HepG2 (cell line): ENCODE data around the gene OGA. TPM values are rescaled to one million over a fixed set of nuclear protein-coding genes. Genes with fewer than 3 reads are reported as not detected.

Experiments
- ATAC-seq: fragments of 200-7000 bp; cut with Tn5 transposase; 3 replicates; pipeline ENCODE4 v1.9.1; 2020; ENCODE audit warnings: mild to moderate bottlenecking, moderate library complexity
- Bru-seq: library from RNA; stranded (reverse); fragments of 400-500 nt; gene quantifications from one replicate; lab custom pipeline; 2021; lab: Mats Ljungman, UMichigan
- BruChase-seq, 2 experiments: library from RNA; stranded (reverse); fragments of 400-500 nt; gene quantifications; one replicate each; lab custom pipeline; 2021; lab: Mats Ljungman, UMichigan
- BruUV-seq: library from RNA; stranded (reverse); fragments of 400-500 nt; replicated peaks from 2 replicates; lab custom pipeline; 2021; lab: Mats Ljungman, UMichigan
- CTCF ChIA-PET: fragments of 300-600 bp; formaldehyde crosslinking; extraction: SDS; loops from one replicate; lab custom pipeline; 2021; ENCODE audit warnings: low total read pairs, inconsistent platforms, low intra/inter-chr PET ratio; lab: Yijun Ruan, JAX
- POLR2A ChIA-PET: fragments of 350-600 bp; sonication (Branson Sonifier 250); formaldehyde crosslinking; loops from one replicate; lab custom pipeline; 2020; ENCODE audit warnings: antibody characterized with exemption, inconsistent platforms; lab: Yijun Ruan, JAX
- DNase-seq: peaks from one replicate; pipeline ENCODE4 v3.0.0-alpha.2; 2015; ENCODE audit warnings: low spot score
- FAIRE-seq: peaks from 3 replicates; lab custom pipeline; 2011; peaks lifted over from hg19 to GRCh38; lab: Jason Lieb, UNC
- H2AFZ ChIP-seq: one replicate; pipeline ENCODE4 v1.6.1; 2011; ENCODE audit warnings: low read length, inconsistent platforms
- H3K27ac ChIP-seq: fragments of 300-600 bp; 3 replicates; pipeline ENCODE4 v1.8.0; 2011; ENCODE audit warnings: mixed run types, mild to moderate bottlenecking, mixed read lengths, low read length, inconsistent platforms; ENCODE audit not compliant: insufficient read depth; ENCODE audit errors: extremely low read length
- H3K27me3 ChIP-seq, 2 experiments: fragments of 200-600 bp in 1 of 2; 2 replicates in 1 of 2; 3 replicates in 1 of 2; pipeline versions ENCODE4 v1.6.0 to v1.8.0; 2011; ENCODE audit warnings: low read length in 2 of 2, mild to moderate bottlenecking in 2 of 2, moderate library complexity in 2 of 2, inconsistent platforms in 1 of 2; ENCODE audit not compliant: insufficient read depth in 2 of 2, control insufficient read depth in 1 of 2
- H3K36me3 ChIP-seq, 2 experiments: fragments of 200-600 bp in 1 of 2; replicated peaks in 1 of 2; 2 replicates in 1 of 2; 3 replicates in 1 of 2; pipeline versions ENCODE4 v1.5.1 to v1.8.0; 2011; ENCODE audit warnings: low read length in 2 of 2, inconsistent platforms in 1 of 2; ENCODE audit not compliant: insufficient read depth in 2 of 2, control insufficient read depth in 1 of 2
- H3K4me1 ChIP-seq: 2 replicates; pipeline ENCODE4 v1.5.1; 2012; ENCODE audit warnings: low read length, inconsistent platforms; ENCODE audit not compliant: insufficient read depth
- H3K4me2 ChIP-seq: 2 replicates; pipeline ENCODE4 v1.6.0; 2011; ENCODE audit warnings: low read depth, low read length, inconsistent platforms
- H3K4me3 ChIP-seq, 3 experiments: fragments of 200-600 bp in 1 of 3; sonication (generic), shearing (Covaris generic) in 1 of 3; replicated peaks in 1 of 3; 2 replicates each; pipeline ENCODE4 v1.5.1; 2011 to 2016; ENCODE audit warnings: low read length in 3 of 3, inconsistent platforms in 2 of 3, low read depth in 2 of 3, mild to moderate bottlenecking in 2 of 3, control low read depth in 1 of 3, mixed read lengths in 1 of 3; ENCODE audit not compliant: insufficient read depth in 1 of 3
- H3K79me2 ChIP-seq: one replicate; pipeline ENCODE4 v1.6.1; 2011; ENCODE audit warnings: low read length, inconsistent platforms; ENCODE audit not compliant: insufficient read depth
- H3K9ac ChIP-seq: 2 replicates; pipeline ENCODE4 v1.6.0; 2011; ENCODE audit warnings: mild to moderate bottlenecking, low read depth, low read length, inconsistent platforms; ENCODE audit not compliant: insufficient read depth
- H3K9me3 ChIP-seq: 2 replicates; pipeline ENCODE4 v1.5.1; 2012; ENCODE audit warnings: mild to moderate bottlenecking, low read length
- H4K20me1 ChIP-seq: 2 replicates; pipeline ENCODE4 v1.6.0; 2011; ENCODE audit warnings: inconsistent platforms, mild to moderate bottlenecking, low read length, moderate library complexity; ENCODE audit not compliant: insufficient read depth
- CCAR2 ChIP-seq: fragments of 200-400 bp; formaldehyde crosslinking; optimal IDR thresholded peaks from 2 replicates; pipeline ENCODE3; 2018; ENCODE audit warnings: low read depth, mild to moderate bottlenecking, low read length, moderate library complexity
- MBNL3 ChIP-seq: fragments of 250-450 bp; sonication (Bioruptor Pico); conservative IDR thresholded peaks from 2 replicates; pipeline ENCODE4 v1.8.0; 2022; ENCODE audit warnings: mild to moderate bottlenecking, inconsistent platforms
- RFX3 ChIP-seq: IDR thresholded peaks from 2 replicates; pipeline ENCODE4 v1.6.1; 2016; ENCODE audit warnings: missing biosample characterization, missing genetic modification reagents
- YY1 ChIP-seq: IDR thresholded peaks from 2 replicates; pipeline ENCODE4 v1.6.1; 2011; ENCODE audit warnings: low read length, low read depth, moderate library complexity, mild to moderate bottlenecking; ENCODE audit not compliant: insufficient read depth, insufficient replicate concordance
- ZBTB7B ChIP-seq: sonication (generic); formaldehyde crosslinking; IDR thresholded peaks from 2 replicates; pipeline ENCODE4 v1.4.0; 2020; ENCODE audit warnings: missing genetic modification reagents
- WGBS: methylation state at CpG from one replicate; pipeline ENCODE4 v1.1.6; 2017; ENCODE audit warnings: low lambda C conversion rate; 5-methylcytosine and 5-hydroxymethylcytosine counted together
- in situ Hi-C: cut with HindIII; loops from 2 replicates; pipeline ENCODE4 v1.10.0; 2017; ENCODE audit warnings: low pct_unique_long_range_greater_than_20kb; ENCODE audit not compliant: extremely low pct_ligation_motif_present
- intact Hi-C: fragments of 100-400 bp; cut with micrococcal nuclease; formaldehyde crosslinking; loops from one replicate; pipeline ENCODE4 v1.10.0; 2022; ENCODE audit not compliant: unreplicated experiment
- long read RNA-seq, 2 experiments: library from RNA in 1 of 2; library from polyadenylated mRNA in 1 of 2; stranded (forward) in 1 of 2; unstranded in 1 of 2; transcript quantifications; one replicate each; pipeline ENCODE4 v2.0.0, GENCODE V29; 2019 to 2022
- polyA minus RNA-seq, 3 experiments: library from RNA; depleted of rRNA, polyadenylated mRNA; stranded (reverse); fragments of >200 nt; gene quantifications; 2 replicates each; pipeline ENCODE4 v1.2.3, GENCODE V29; 2011; ENCODE audit warnings: low replicate concordance in 1 of 3
- polyA plus RNA-seq, 8 experiments: library from polyadenylated mRNA; depleted of rRNA in 3 of 8; stranded (reverse) in 7 of 8; unstranded in 1 of 8; fragments of >200 nt; fragmentation: Illumina TruSeq in 4 of 8; extraction: Trizol in 4 of 8; gene quantifications; 2 replicates each; pipeline versions ENCODE4 v1.2.1 to v1.2.3, GENCODE V29; 2011 to 2016; ENCODE audit warnings: low read depth in 4 of 8, missing spikeins in 1 of 8, mixed read lengths in 1 of 8; ENCODE audit not compliant: insufficient read depth in 1 of 8
- total RNA-seq, 5 experiments: library from RNA; depleted of rRNA; stranded (reverse); fragments of >200 nt; fragmentation: Illumina TruSeq; extraction: Trizol; gene quantifications; 2 replicates each; pipeline ENCODE4 v1.2.3, GENCODE V29; 2016; ENCODE audit warnings: low read depth in 1 of 5
- TF ChIP-seq, protein P1 (sequence below): IDR thresholded peaks from 2 replicates; pipeline ENCODE4 v1.6.1; 2016; ENCODE audit warnings: missing compliant biosample characterization, missing genetic modification reagents, borderline replicate concordance
- TF ChIP-seq, protein P2 (sequence below): sonication (generic); formaldehyde crosslinking; IDR thresholded peaks from 2 replicates; pipeline ENCODE4 v1.5.1; 2020; ENCODE audit warnings: mild to moderate bottlenecking, moderate library complexity, missing genetic modification reagents
- TF ChIP-seq, protein P3 (sequence below): sonication (generic); formaldehyde crosslinking; IDR thresholded peaks from 2 replicates; pipeline ENCODE4 v1.4.0; 2020; ENCODE audit warnings: missing genetic modification reagents

OGA gene
- 33.2 and 36.5 TPM in 2 replicates for total RNA-seq (2016; rRNA removed; fragmentation: Illumina TruSeq; extraction: Trizol)
- 23.2 and 27.7 TPM in 2 replicates for total RNA-seq (2016; cell fraction: cytosol; rRNA removed; fragmentation: Illumina TruSeq; extraction: Trizol; ENCODE audit: low read depth)
- 30.6 and 34.0 TPM in 2 replicates for total RNA-seq (2016; cell fraction: insoluble cytoplasmic fraction; rRNA removed; fragmentation: Illumina TruSeq; extraction: Trizol)
- total RNA-seq (2016; cell fraction: membrane; rRNA removed; fragmentation: Illumina TruSeq; extraction: Trizol), result 23.7 and 29.9 TPM in 2 replicates
- total RNA-seq (2016; cell fraction: nucleus; rRNA removed; fragmentation: Illumina TruSeq; extraction: Trizol), result 50.1 and 59.4 TPM in 2 replicates
- polyA plus RNA-seq (2011; rRNA removed), result 35.5 and 39.8 TPM in 2 replicates
- polyA plus RNA-seq (2011; cell fraction: cytosol; rRNA removed), result 7.7 and 10.8 TPM in 2 replicates
- 66.7 and 69.3 TPM in 2 replicates for polyA plus RNA-seq (2011; cell fraction: nucleus; rRNA removed)
- 35.2 and 48.0 TPM in 2 replicates for polyA plus RNA-seq (2012)
- 1.0 and 1.1 TPM in 2 replicates for polyA plus RNA-seq (2016; cell fraction: cytosol; fragmentation: Illumina TruSeq; extraction: Trizol; ENCODE audit: low read depth)
- 24.3 and 27.7 TPM in 2 replicates for polyA plus RNA-seq (2016; cell fraction: insoluble cytoplasmic fraction; fragmentation: Illumina TruSeq; extraction: Trizol; ENCODE audit: low read depth)
- polyA plus RNA-seq (2016; cell fraction: membrane; fragmentation: Illumina TruSeq; extraction: Trizol; ENCODE audit: low read depth), result 2.9 and 3.6 TPM in 2 replicates
- polyA plus RNA-seq (2016; cell fraction: nucleus; fragmentation: Illumina TruSeq; extraction: Trizol; ENCODE audit: insufficient read depth, low read depth), result 105 and 122 TPM in 2 replicates
- 18.7 and 34.4 TPM in 2 replicates for polyA minus RNA-seq (2011; rRNA and poly(A)+ RNA removed; ENCODE audit: low replicate concordance)
- polyA minus RNA-seq (2011; cell fraction: cytosol; rRNA and poly(A)+ RNA removed), result 18.9 and 20.4 TPM in 2 replicates
- 91.7 and 107 TPM in 2 replicates for polyA minus RNA-seq (2011; cell fraction: nucleus; rRNA and poly(A)+ RNA removed)
- Bru-seq, nascent RNA, result percentile 91 among the genes with signal in this experiment
- BruChase-seq, experiment 1, labeled RNA remaining after a 6-hour chase, result percentile 96 among the genes with signal in this experiment
- BruChase-seq, experiment 2, labeled RNA remaining after a 2-hour chase, result percentile 96 among the genes with signal in this experiment
- long read RNA-seq, experiment 1, partial matches to known transcripts, result 1 of 3 reads
- long read RNA-seq, experiment 1, other reads (novel, unspliced or antisense), result 2 of 3 reads
- long read RNA-seq, experiment 2, full-length matches to known transcripts, result 7 of 44 reads
- long read RNA-seq, experiment 2, partial matches to known transcripts, result 6 of 44 reads
- long read RNA-seq, experiment 2, other reads (novel, unspliced or antisense), result 31 of 44 reads

DNA sequence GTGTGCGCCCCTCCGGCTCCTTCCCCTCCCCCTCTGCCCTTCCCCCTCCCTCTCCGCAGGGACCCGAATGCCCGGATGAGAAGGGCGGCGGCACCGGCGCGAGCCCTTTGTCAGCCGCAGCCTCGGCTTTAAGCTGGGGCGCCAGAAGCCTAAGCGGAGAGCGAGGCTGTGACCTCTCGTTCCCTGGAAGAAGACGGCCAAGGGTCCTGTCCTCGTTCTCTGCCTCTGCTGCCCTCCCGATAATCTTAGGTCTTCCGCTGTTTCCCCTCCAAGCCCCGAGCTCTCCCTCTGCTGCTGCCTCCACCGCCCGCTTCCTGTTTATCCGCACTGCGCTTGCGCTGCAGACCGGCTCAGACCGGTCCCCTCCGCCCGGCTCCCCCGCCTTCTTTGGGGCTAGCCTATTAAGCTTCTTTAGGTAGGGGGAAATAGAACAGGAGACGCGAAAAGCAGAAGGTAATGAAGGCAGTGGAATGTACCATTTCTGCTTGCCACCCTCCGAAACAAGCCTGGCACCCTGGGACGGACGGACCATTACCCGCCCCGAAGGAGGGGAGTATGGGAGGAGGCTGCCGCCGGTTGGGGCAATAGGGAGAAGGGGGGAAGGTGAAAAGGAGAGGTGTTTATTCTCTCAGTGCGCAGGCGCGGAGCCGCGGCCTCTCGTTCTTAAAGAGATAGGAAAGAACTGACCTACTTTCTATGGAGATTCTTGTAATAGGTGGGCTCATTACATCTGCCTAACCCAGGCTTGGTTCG is at the start of gene OGA:
Gene OGA (minus strand): TSS at position 326 of the 753 bp plus-strand sequence. CDS start 422 bp downstream, outside the sequence.
- Histone ChIP-seq H3K79me2 (peaks cover 60% of the 10 kb centered on the region), H4K20me1 (peaks cover 41% of the 10 kb centered on the region), H2AFZ (peak within 1 kb of the TSS; percentile 83), H3K4me1 (peaks cover 38% of the 10 kb centered on the region), H3K36me3 (no peaks in the 10 kb centered on the region; a peak in 1 of 5 replicates), H3K9ac (peak within 1 kb of the TSS; percentile 87), H3K4me2 (peak within 1 kb of the TSS; percentile 94), H3K9me3 (no peaks in the 10 kb centered on the region), H3K27me3 (no peaks in the 10 kb centered on the region; a peak in 1 of 5 replicates), H3K4me3 (peak within 1 kb of the TSS; percentile 81 to 95 (median 89)), H3K27ac (peak within 1 kb of the TSS; percentile 91)
- no TSS peak for BruUV-seq
- FAIRE-seq (peak; percentile 98), ATAC-seq (peak; percentile 90), DNase-seq (peak; percentile 99)
- WGBS, result under 1% methylated on average over 46 of the region's 47 CpGs
- ChIA-PET CTCF (no interaction called here), POLR2A (interaction anchor here (0.7 to 2.3 kb wide), 14 partner anchors 14 to 755 kb away, joined by 3 to 17 read pairs (median 3); partner anchors contain the start of gene NPM3)
- in situ Hi-C loops (no loop called here), intact Hi-C loops (loop anchor here (2.0 to 10.0 kb wide), 2 partner anchors 19 to 687 kb away; partner anchors contain the start of genes ACTR1A and SUFU)
- no peak for TF ChIP-seq YY1
- no peak for TF ChIP-seq ZBTB7B (CRISPR knock-in tag)
- no peak for TF ChIP-seq CCAR2
- TF ChIP-seq, protein P1, sequence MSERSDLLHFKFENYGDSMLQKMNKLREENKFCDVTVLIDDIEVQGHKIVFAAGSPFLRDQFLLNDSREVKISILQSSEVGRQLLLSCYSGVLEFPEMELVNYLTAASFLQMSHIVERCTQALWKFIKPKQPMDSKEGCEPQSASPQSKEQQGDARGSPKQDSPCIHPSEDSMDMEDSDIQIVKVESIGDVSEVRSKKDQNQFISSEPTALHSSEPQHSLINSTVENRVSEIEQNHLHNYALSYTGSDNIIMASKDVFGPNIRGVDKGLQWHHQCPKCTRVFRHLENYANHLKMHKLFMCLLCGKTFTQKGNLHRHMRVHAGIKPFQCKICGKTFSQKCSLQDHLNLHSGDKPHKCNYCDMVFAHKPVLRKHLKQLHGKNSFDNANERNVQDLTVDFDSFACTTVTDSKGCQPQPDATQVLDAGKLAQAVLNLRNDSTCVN (CRISPR knock-in tag), result no peak
- TF ChIP-seq, protein P2, sequence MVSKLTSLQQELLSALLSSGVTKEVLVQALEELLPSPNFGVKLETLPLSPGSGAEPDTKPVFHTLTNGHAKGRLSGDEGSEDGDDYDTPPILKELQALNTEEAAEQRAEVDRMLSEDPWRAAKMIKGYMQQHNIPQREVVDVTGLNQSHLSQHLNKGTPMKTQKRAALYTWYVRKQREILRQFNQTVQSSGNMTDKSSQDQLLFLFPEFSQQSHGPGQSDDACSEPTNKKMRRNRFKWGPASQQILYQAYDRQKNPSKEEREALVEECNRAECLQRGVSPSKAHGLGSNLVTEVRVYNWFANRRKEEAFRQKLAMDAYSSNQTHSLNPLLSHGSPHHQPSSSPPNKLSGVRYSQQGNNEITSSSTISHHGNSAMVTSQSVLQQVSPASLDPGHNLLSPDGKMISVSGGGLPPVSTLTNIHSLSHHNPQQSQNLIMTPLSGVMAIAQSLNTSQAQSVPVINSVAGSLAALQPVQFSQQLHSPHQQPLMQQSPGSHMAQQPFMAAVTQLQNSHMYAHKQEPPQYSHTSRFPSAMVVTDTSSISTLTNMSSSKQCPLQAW (CRISPR knock-in tag), result peak; percentile 97
- TF ChIP-seq MBNL3 (CRISPR knock-in tag), result no peak
- TF ChIP-seq, protein P3, sequence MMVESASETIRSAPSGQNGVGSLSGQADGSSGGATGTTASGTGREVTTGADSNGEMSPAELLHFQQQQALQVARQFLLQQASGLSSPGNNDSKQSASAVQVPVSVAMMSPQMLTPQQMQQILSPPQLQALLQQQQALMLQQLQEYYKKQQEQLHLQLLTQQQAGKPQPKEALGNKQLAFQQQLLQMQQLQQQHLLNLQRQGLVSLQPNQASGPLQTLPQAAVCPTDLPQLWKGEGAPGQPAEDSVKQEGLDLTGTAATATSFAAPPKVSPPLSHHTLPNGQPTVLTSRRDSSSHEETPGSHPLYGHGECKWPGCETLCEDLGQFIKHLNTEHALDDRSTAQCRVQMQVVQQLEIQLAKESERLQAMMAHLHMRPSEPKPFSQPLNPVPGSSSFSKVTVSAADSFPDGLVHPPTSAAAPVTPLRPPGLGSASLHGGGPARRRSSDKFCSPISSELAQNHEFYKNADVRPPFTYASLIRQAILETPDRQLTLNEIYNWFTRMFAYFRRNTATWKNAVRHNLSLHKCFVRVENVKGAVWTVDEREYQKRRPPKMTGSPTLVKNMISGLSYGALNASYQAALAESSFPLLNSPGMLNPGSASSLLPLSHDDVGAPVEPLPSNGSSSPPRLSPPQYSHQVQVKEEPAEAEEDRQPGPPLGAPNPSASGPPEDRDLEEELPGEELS (CRISPR knock-in tag), result peak; percentile 58; the same call in 1 of the 2 replicates
- TF ChIP-seq RFX3, result no peak
